H1 (cell line): ENCODE results near the gene HK2. TPM values are rescaled to one million over a fixed set of nuclear protein-coding genes. Genes with fewer than 3 reads are reported as not detected.

Experiments used
- CTCF ChIA-PET: fragments of 300-600 bp; sonication (Branson Sonifier 250); formaldehyde crosslinking; loops from one replicate; lab custom pipeline; 2021; ENCODE audit not compliant: partially characterized antibody; lab: Charles Lee
- POLR2A ChIA-PET: fragments of 300-600 bp; sonication (Branson Sonifier 250); formaldehyde crosslinking; loops from one replicate; lab custom pipeline; 2021; ENCODE audit warnings: inconsistent platforms; ENCODE audit not compliant: partially characterized antibody; lab: Charles Lee
- DNase-seq, 2 experiments: peaks; one replicate each; pipeline versions ENCODE4 v3.0.0 to v3.0.0-alpha.2; 2010 to 2022; ENCODE audit warnings: low spot score in 2 of 2, low read depth in 1 of 2, mixed read lengths in 1 of 2
- FAIRE-seq: peaks from 2 replicates; lab custom pipeline; 2011; peaks lifted over from hg19 to GRCh38; lab: Jason Lieb, UNC
- H2AFZ ChIP-seq: 2 replicates; pipeline ENCODE4 v1.8.1; 2012; ENCODE audit warnings: low read length, inconsistent platforms
- H2AK5ac ChIP-seq: 2 replicates; pipeline ENCODE4 v1.6.1; 2013; ENCODE audit warnings: low read depth, low read length
- H2BK120ac ChIP-seq: replicated peaks from 2 replicates; pipeline ENCODE3; 2013; ENCODE audit warnings: low read depth, low read length, inconsistent platforms
- H2BK12ac ChIP-seq: 2 replicates; pipeline ENCODE4 v1.6.1; 2013; ENCODE audit warnings: low read depth, low read length
- H2BK15ac ChIP-seq: 2 replicates; pipeline ENCODE4 v1.6.1; 2013; ENCODE audit warnings: low read length
- H2BK20ac ChIP-seq: 2 replicates; pipeline ENCODE4 v1.6.1; 2013; ENCODE audit warnings: low read length
- H2BK5ac ChIP-seq: 2 replicates; pipeline ENCODE4 v1.6.1; 2013; ENCODE audit warnings: low read depth, low read length
- H3K14ac ChIP-seq: 2 replicates; pipeline ENCODE4 v1.6.1; 2013; ENCODE audit warnings: inconsistent platforms; ENCODE audit not compliant: insufficient read length
- H3K18ac ChIP-seq: 2 replicates; pipeline ENCODE4 v1.6.1; 2013; ENCODE audit warnings: low read length; ENCODE audit errors: extremely low read depth
- H3K23ac ChIP-seq: 2 replicates; pipeline ENCODE4 v1.6.1; 2013; ENCODE audit warnings: inconsistent platforms; ENCODE audit not compliant: insufficient read length
- H3K23me2 ChIP-seq: 2 replicates; pipeline ENCODE4 v1.6.1; 2013; ENCODE audit warnings: low read depth, low read length
- H3K27ac ChIP-seq: 2 replicates; pipeline ENCODE4 v1.6.1; 2011; ENCODE audit warnings: low read depth, low read length, inconsistent platforms
- H3K27me3 ChIP-seq, 4 experiments: replicated peaks in 1 of 4; 1 replicate in 1 of 4; 2 replicates in 3 of 4; pipeline versions ENCODE4 v1.6.1 to v1.8.1; 2011 to 2013; ENCODE audit warnings: low read length in 3 of 4, mild to moderate bottlenecking in 3 of 4, inconsistent platforms in 2 of 4, mixed read lengths in 2 of 4, moderate library complexity in 1 of 4; ENCODE audit not compliant: control insufficient read depth in 3 of 4, insufficient read depth in 3 of 4; ENCODE audit errors: extremely low read depth in 1 of 4
- H3K36me3 ChIP-seq, 4 experiments: 2 replicates each; pipeline versions ENCODE4 v1.6.1 to v1.8.1; 2011 to 2013; ENCODE audit warnings: mild to moderate bottlenecking in 4 of 4, low read length in 3 of 4, moderate library complexity in 2 of 4, control low read depth in 1 of 4, inconsistent platforms in 1 of 4; ENCODE audit not compliant: insufficient read depth in 4 of 4, control insufficient read depth in 2 of 4
- H3K4ac ChIP-seq: replicated peaks from 2 replicates; pipeline ENCODE3; 2013; ENCODE audit warnings: low read length, low read depth, mixed read lengths, inconsistent platforms; ENCODE audit not compliant: insufficient read length
- H3K4me1 ChIP-seq, 4 experiments: replicated peaks in 1 of 4; 1 replicate in 1 of 4; 2 replicates in 3 of 4; pipeline versions ENCODE4 v1.6.1 to v1.8.1; 2011 to 2013; ENCODE audit warnings: low read length in 3 of 4, inconsistent platforms in 2 of 4, mixed read lengths in 1 of 4; ENCODE audit not compliant: insufficient read depth in 4 of 4, control insufficient read depth in 3 of 4
- H3K4me2 ChIP-seq, 2 experiments: 2 replicates each; pipeline versions ENCODE4 v1.6.1 to v1.8.1; 2011 to 2013; ENCODE audit warnings: low read depth in 2 of 2, low read length in 2 of 2, control low read depth in 1 of 2, inconsistent platforms in 1 of 2, mild to moderate bottlenecking in 1 of 2; ENCODE audit not compliant: insufficient read depth in 1 of 2
- H3K4me3 ChIP-seq, 4 experiments: fragments of 200-600, 300-600 bp in 1 of 4; sonication (generic), shearing (Covaris generic), sonication (Bioruptor Twin) in 1 of 4; 2 replicates each; pipeline versions ENCODE4 v1.5.1 to v1.8.1; 2011 to 2016; ENCODE audit warnings: low read length in 4 of 4, low read depth in 3 of 4, control low read depth in 2 of 4, inconsistent platforms in 2 of 4, mild to moderate bottlenecking in 2 of 4, mixed read lengths in 1 of 4, moderate library complexity in 1 of 4; ENCODE audit not compliant: insufficient read depth in 2 of 4; ENCODE audit errors: extremely low read depth in 1 of 4
- H3K56ac ChIP-seq: replicated peaks from 2 replicates; pipeline ENCODE3; 2013; ENCODE audit warnings: low read depth, mild to moderate bottlenecking, mixed read lengths, low read length, inconsistent platforms; ENCODE audit not compliant: insufficient read length
- H3K79me1 ChIP-seq: 2 replicates; pipeline ENCODE4 v1.6.1; 2013; ENCODE audit warnings: low read depth, low read length, control low read depth
- H3K79me2 ChIP-seq, 2 experiments: 2 replicates each; pipeline versions ENCODE4 v1.6.1 to v1.8.1; 2012 to 2013; ENCODE audit warnings: low read length in 2 of 2, mild to moderate bottlenecking in 2 of 2, inconsistent platforms in 1 of 2; ENCODE audit not compliant: insufficient read depth in 2 of 2, control insufficient read depth in 1 of 2
- H3K9ac ChIP-seq, 4 experiments: replicated peaks in 1 of 4; 1 replicate in 1 of 4; 2 replicates in 3 of 4; pipeline versions ENCODE4 v1.6.1 to v1.8.1; 2011 to 2013; ENCODE audit warnings: low read depth in 3 of 4, low read length in 3 of 4, control low read depth in 2 of 4, mild to moderate bottlenecking in 2 of 4, moderate library complexity in 2 of 4, inconsistent platforms in 1 of 4; ENCODE audit errors: extremely low read depth in 1 of 4
- H3K9me3 ChIP-seq, 2 experiments: 2 replicates each; pipeline versions ENCODE4 v1.6.1 to v1.8.1; 2012 to 2013; ENCODE audit warnings: mild to moderate bottlenecking in 2 of 2, moderate library complexity in 2 of 2, control low read depth in 1 of 2, inconsistent platforms in 1 of 2, low read depth in 1 of 2, low read length in 1 of 2, mixed read lengths in 1 of 2; ENCODE audit not compliant: insufficient read depth in 2 of 2
- H4K20me1 ChIP-seq, 2 experiments: replicated peaks in 1 of 2; 2 replicates each; pipeline versions ENCODE3 to v1.8.1; 2011 to 2013; ENCODE audit warnings: inconsistent platforms in 2 of 2, low read length in 2 of 2, mild to moderate bottlenecking in 1 of 2; ENCODE audit not compliant: insufficient read depth in 2 of 2, control insufficient read depth in 1 of 2
- H4K5ac ChIP-seq: 2 replicates; pipeline ENCODE4 v1.6.1; 2013; ENCODE audit warnings: low read length, low read depth, mixed read lengths, inconsistent platforms; ENCODE audit not compliant: insufficient read length
- H4K8ac ChIP-seq: 2 replicates; pipeline ENCODE4 v1.8.0; 2013; ENCODE audit warnings: mild to moderate bottlenecking, moderate library complexity, low read length, inconsistent platforms; ENCODE audit not compliant: insufficient read depth; ENCODE audit errors: extremely low read depth
- H4K91ac ChIP-seq: replicated peaks from 2 replicates; pipeline ENCODE3; 2013; ENCODE audit warnings: low read length, mixed read lengths, inconsistent platforms; ENCODE audit not compliant: insufficient read length
- CBX8 ChIP-seq: fragments of 300-800, 300-1000 bp; sonication (generic); IDR thresholded peaks from 2 replicates; pipeline ENCODE4 v1.7.1; 2016; ENCODE audit warnings: low read depth, low read length, borderline replicate concordance
- WGBS, 2 experiments: shearing (Covaris generic) in 1 of 2; methylation state at CpG; one replicate each; pipeline versions ENCODE4 v1.1.6 to v1.1.7; 2013 to 2015; ENCODE audit warnings: low lambda C conversion rate in 2 of 2, mixed read lengths in 2 of 2, inconsistent platforms in 1 of 2, low coverage in 1 of 2, missing lambda C conversion rate in 1 of 2; ENCODE audit not compliant: insufficient replicate concordance in 2 of 2, insufficient coverage in 1 of 2, insufficient read length in 1 of 2; ENCODE audit errors: extremely low coverage in 1 of 2, missing lambda C conversion rate in 1 of 2; 5-methylcytosine and 5-hydroxymethylcytosine counted together
- polyA plus RNA-seq, 7 experiments: library from polyadenylated mRNA; depleted of rRNA in 3 of 7; stranded (reverse) in 5 of 7; unstranded in 2 of 7; fragments of >200 nt in 5 of 7; fragments of 200-250 nt in 2 of 7; gene quantifications; 1 replicate in 5 of 7; 2 replicates in 1 of 7; 4 replicates in 1 of 7; pipeline versions ENCODE4 v1.2.1 to v1.2.3, GENCODE V29; 2011 to 2013; ENCODE audit warnings: missing spikeins in 2 of 7, mixed read lengths in 2 of 7
- total RNA-seq: library from RNA; stranded (reverse); fragmentation: NEBNext Ultra II Directional; extraction: Animal tissue kit (Norgen Biotek cat#: 25700); gene quantifications from 2 replicates; pipeline ENCODE4 v1.2.1, GENCODE V29; 2021

The HK2 gene
- total and polyA plus RNA-seq, 2 of the 8 experiments (the other 6 are each of a cell fraction or from before 2014, with no cell fraction given): 22.1 to 61.9 TPM

DNA sequence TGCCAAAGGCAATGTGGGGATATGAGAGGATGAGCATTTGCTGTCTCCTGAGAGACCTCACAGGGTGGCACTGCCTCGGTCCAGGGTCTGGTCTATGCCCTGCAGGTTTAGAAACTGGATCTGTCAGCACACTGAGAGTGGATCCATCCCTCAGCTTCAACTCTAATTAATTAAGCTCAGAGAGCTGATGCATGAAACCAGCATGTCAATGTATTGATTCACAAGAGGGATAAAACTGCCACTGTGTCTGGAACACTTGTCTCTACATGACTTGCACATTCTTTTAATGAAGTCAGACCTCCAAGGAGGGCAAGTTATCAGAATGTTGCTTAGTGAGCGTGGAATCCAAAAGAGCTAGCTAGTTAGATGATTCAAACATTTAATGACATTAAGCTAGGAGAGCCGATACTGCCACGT is 102.1 kb downstream of the HK2 start:
- Histone ChIP-seq H2AFZ (no peak overlapping the region), H2BK5ac (no peak overlapping the region), H3K79me1 (no peaks in the 10 kb centered on the region), H3K4ac (no peak overlapping the region), H3K9me3 (no peaks in the 10 kb centered on the region), H2AK5ac (no peak overlapping the region), H3K36me3 (no peaks in the 10 kb centered on the region), H2BK20ac (no peak overlapping the region), H3K23ac (no peak overlapping the region), H4K5ac (no peak overlapping the region), H3K4me3 (no peak overlapping the region), H3K4me1 (no peaks in the 10 kb centered on the region), H3K27ac (no peak overlapping the region), H3K4me2 (no peak overlapping the region), H3K23me2 (no peaks in the 10 kb centered on the region), H2BK120ac (no peak overlapping the region), H3K14ac (no peak overlapping the region), H3K79me2 (no peaks in the 10 kb centered on the region), H4K8ac (no peak overlapping the region), H3K9ac (no peak overlapping the region), H3K18ac (no peak overlapping the region), H4K91ac (no peak overlapping the region), H2BK15ac (no peak overlapping the region), H4K20me1 (no peaks in the 10 kb centered on the region), H3K56ac (no peak overlapping the region), H3K27me3 (no peaks in the 10 kb centered on the region), H2BK12ac (no peak overlapping the region)
- TF ChIP-seq CBX8: no peak
- 87% methylated on average over 4 of the region's 4 CpGs; no CpG with 5 or more reads in 1 of the 2 experiments for WGBS, 2 experiments
- DNase-seq (no peak), FAIRE-seq (no peak)
- ChIA-PET POLR2A (interaction anchor here (1.7 kb wide), 1 partner anchor 12 kb away, joined by 3 read pairs; no protein-coding TSS in a partner anchor), CTCF (interaction anchor here (1.0 kb wide), 1 partner anchor 17 kb away, joined by 3 read pairs; no protein-coding TSS in a partner anchor)
